Testis (tissue), 3 donors: ENCODE results near the gene ANKRD13D. TPM values are rescaled to one million over a fixed set of nuclear protein-coding genes. Genes with fewer than 3 reads are reported as not detected.

Source experiments
- DNase-seq: peaks from one replicate; pipeline ENCODE4 v3.0.0-alpha.2; 2019
- H3K27ac ChIP-seq, 2 donors: fragments of 200-600 bp; sonication (generic); one replicate each; pipeline ENCODE4 v1.5.1; 2019
- H3K27me3 ChIP-seq: fragments of 200-600 bp; sonication (generic); one replicate; pipeline ENCODE4 v1.5.1; 2019
- H3K36me3 ChIP-seq: fragments of 200-600 bp; sonication (generic); one replicate; pipeline ENCODE4 v1.5.1; 2017; ENCODE audit warnings: low read depth; ENCODE audit errors: missing control alignments
- H3K4me1 ChIP-seq: fragments of 200-600 bp; sonication (generic); one replicate; pipeline ENCODE4 v1.5.1; 2019
- H3K4me3 ChIP-seq, 2 donors: fragments of 200-600 bp; sonication (generic); one replicate each; pipeline ENCODE4 v1.5.1; 2017 to 2019
- H3K9me3 ChIP-seq: fragments of 200-600 bp; sonication (generic); one replicate; pipeline ENCODE4 v1.5.1; 2017
- POLR2A ChIP-seq: fragments of 450-650 bp; IDR thresholded peaks from one replicate; pipeline ENCODE4 v1.6.1; 2017; ENCODE audit warnings: antibody characterized with exemption, mild to moderate bottlenecking, moderate library complexity
- WGBS, 2 donors: methylation state at CpG; one replicate each; pipeline ENCODE4 v1.1.5; 2018; 5-methylcytosine and 5-hydroxymethylcytosine counted together
- intact Hi-C: fragments of 100-400 bp; cut with DNase I; formaldehyde crosslinking; loops from one replicate; pipeline ENCODE4 v1.15.1; 2023; ENCODE audit warnings: low total_unique reads
- polyA plus RNA-seq: library from polyadenylated mRNA; stranded (reverse); fragments of 350-450 nt; fragmentation: Illumina TruSeq; extraction: RNeasy Lipid Tissue Mini Kit (QIAGEN cat#74804); gene quantifications from one replicate; pipeline ENCODE4 v1.2.3, GENCODE V29; 2014; ENCODE audit warnings: low read depth, low replicate concordance; ENCODE audit not compliant: insufficient read depth
- total RNA-seq, 2 donors: library from RNA; depleted of rRNA; stranded (reverse); fragments of >200 nt; gene quantifications; one replicate each; pipeline ENCODE4 v1.2.3, GENCODE V29; 2016
- TF ChIP-seq, protein P1 (sequence below), 3 experiments: fragments of 450-650 bp in 2 of 3; fragments of 200-600 bp in 1 of 3; sonication (generic) in 1 of 3; IDR thresholded peaks; one replicate each; pipeline ENCODE4 v1.5.1; 2016 to 2019; ENCODE audit warnings: antibody characterized with exemption in 3 of 3, mild to moderate bottlenecking in 2 of 3, moderate library complexity in 1 of 3

ANKRD13D gene
- total and polyA plus RNA-seq, 3 donors from 2014 or later: 32.8 to 73.3 (median 66.2) TPM

DNA sequence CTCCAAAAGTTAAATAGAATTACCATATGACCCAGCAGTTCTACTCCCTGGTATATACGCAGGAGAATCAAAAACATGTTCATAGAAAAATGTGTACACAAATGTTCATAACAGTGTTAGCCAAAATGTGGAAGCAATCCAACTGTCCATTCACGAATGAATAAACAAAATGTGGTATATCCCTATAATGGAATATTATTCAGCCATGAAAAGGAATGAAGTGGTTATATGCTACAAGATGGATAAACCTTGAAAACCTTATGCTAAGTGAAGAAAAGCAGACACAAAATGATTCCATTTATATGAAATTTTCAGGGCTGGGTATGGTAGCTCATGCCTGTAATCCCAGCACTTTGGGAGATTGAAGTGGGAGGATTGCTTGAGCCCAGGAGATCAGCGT lies 48.2 kb downstream of the ANKRD13D start:
- no peak for TF ChIP-seq POLR2A
- TF ChIP-seq, protein P1, sequence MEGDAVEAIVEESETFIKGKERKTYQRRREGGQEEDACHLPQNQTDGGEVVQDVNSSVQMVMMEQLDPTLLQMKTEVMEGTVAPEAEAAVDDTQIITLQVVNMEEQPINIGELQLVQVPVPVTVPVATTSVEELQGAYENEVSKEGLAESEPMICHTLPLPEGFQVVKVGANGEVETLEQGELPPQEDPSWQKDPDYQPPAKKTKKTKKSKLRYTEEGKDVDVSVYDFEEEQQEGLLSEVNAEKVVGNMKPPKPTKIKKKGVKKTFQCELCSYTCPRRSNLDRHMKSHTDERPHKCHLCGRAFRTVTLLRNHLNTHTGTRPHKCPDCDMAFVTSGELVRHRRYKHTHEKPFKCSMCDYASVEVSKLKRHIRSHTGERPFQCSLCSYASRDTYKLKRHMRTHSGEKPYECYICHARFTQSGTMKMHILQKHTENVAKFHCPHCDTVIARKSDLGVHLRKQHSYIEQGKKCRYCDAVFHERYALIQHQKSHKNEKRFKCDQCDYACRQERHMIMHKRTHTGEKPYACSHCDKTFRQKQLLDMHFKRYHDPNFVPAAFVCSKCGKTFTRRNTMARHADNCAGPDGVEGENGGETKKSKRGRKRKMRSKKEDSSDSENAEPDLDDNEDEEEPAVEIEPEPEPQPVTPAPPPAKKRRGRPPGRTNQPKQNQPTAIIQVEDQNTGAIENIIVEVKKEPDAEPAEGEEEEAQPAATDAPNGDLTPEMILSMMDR (IDR thresholded peaks at IDR 0.05): no peak
- Histone ChIP-seq H3K27me3 (no peaks in the 10 kb centered on the region), H3K4me3 (no peak overlapping the region), H3K9me3 (no peaks in the 10 kb centered on the region), H3K4me1 (no peaks in the 10 kb centered on the region), H3K27ac (no peak overlapping the region), H3K36me3 (no peaks in the 10 kb centered on the region)
- intact Hi-C loops: no loop called here
- DNase-seq: no peak
- 89 to 96% methylated on average over 3 of the region's 3 CpGs for WGBS, 2 donors

DNA sequence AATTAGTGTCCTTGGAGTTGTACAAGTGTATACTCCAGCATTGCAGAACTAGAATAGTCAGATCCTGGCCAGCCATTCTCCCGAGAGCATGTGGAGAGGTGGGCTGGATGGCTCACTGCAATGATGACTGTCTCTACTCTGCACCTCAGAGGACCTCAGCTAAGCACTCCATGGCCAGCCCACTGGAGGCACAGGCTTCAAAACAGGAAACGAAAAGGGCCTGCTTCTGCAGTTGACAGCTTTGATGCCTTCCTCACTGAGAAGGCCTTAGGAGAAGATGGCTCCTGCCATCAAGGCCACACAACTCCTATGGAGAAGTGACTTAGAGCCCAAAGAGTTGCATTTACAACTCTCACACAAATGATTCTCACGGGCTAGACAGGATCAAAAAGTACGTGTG lies 55.2 kb downstream of the ANKRD13D start:
- H3K27me3 ChIP-seq: no peaks in the 10 kb centered on the region
- H3K27ac ChIP-seq: no peak overlapping the region
- H3K4me1 ChIP-seq: no peaks in the 10 kb centered on the region
- H3K4me3 ChIP-seq: no peak overlapping the region
- 81 to 94% methylated on average over 4 of the region's 4 CpGs for WGBS, 2 donors
- TF ChIP-seq, protein P1 (IDR thresholded peaks at IDR 0.05): no peak
- TF ChIP-seq POLR2A: no peak
- DNase-seq: no peak
- intact Hi-C loops: no loop called here
- H3K36me3 ChIP-seq: no peaks in the 10 kb centered on the region
- no peaks in the 10 kb centered on the region for H3K9me3 ChIP-seq

DNA sequence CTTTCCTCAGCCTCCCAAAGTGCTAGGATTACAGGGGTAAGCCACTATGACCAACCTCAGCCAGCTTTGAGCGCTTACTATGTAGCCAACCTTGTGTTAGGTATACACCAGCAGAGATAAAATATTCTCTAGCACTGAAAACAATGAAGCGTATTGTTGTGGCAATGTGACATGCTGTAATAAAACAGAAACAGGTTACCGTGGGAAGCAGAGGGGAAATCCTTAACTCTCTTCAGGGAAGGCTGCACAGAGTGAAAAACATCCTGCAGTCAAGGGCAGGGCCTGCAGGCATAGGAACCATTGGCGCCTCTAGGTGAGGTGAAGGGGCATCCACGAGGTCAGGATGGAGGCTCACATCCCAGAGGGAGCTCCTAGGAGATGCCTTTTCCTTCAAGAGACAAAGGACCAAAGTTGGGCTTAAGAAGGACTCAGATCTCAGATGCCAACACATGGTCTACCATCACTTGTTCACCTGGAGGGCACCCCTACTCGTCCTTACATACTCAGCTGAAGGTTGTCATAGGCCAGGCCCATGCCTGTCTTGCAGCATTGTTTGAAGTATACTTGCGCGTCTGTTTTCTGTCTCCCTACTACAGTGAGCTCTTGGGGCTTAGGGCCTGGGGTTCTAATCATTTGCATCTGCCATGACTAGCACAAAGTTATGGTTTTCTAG lies 56.3 kb downstream of the ANKRD13D start:
- Histone ChIP-seq H3K9me3 (no peaks in the 10 kb centered on the region), H3K36me3 (no peaks in the 10 kb centered on the region), H3K27me3 (no peaks in the 10 kb centered on the region), H3K4me3 (no peak overlapping the region), H3K4me1 (no peaks in the 10 kb centered on the region), H3K27ac (no peak overlapping the region)
- 67 to 83% methylated on average over 8 of the region's 8 CpGs for WGBS, 2 donors
- intact Hi-C loops: no loop called here
- no peak for DNase-seq
- no peak for TF ChIP-seq POLR2A

DNA sequence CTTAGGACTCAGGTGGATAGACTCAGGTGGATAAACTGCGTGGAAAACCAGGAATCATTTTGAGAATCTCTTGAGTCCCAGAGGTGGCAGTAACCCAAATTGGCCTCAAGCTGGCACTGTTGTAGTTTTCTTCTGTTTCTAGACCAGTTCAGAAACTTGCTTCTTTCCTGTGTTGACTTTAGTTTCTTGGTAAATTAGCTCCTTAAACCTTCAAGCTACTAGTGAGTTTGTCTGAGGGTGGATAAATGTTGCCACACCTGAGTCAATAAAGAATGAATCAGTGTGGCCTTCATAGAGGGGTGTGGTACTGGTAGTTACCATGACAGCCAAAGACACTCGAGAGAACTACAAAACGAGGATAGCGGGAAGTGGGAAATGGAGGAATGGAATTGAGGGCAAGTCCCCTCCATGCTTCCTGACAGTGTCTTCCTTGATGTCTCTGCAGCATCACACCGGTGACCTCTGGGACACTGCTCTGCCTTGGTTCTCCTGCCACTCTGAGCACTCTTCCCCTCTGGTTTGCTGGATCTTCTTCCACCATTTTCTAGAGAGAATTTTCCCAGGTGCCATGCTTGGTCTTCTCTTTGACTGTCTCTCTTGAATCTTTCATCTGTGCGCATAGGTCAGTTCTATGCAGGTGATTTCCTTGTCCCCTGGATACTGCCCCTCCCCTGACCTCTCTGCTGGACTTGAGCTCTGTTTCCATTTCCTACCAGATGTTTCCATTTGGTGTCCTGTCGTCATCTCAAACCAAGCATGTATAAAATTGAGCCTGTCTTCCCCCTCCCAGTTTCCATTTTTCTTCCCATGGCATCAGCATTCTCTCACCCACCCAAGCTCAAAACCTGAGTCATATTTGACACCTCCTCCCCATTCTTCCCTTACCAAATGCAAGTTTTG lies 57.1 kb downstream of the ANKRD13D start:
- no peak overlapping the region for H3K4me3 ChIP-seq
- WGBS, 2 donors: 72 to 73% methylated on average over 7 of the region's 7 CpGs
- H3K9me3 ChIP-seq: no peaks in the 10 kb centered on the region
- H3K27me3 ChIP-seq: no peaks in the 10 kb centered on the region
- no peaks in the 10 kb centered on the region for H3K36me3 ChIP-seq
- DNase-seq: no peak
- intact Hi-C loops: no loop called here
- H3K27ac ChIP-seq: no peak overlapping the region
- H3K4me1 ChIP-seq: no peaks in the 10 kb centered on the region
- TF ChIP-seq POLR2A: no peak
- TF ChIP-seq, protein P1 (IDR thresholded peaks at IDR 0.05): peak; percentile 27 to 45 (median 41)

DNA sequence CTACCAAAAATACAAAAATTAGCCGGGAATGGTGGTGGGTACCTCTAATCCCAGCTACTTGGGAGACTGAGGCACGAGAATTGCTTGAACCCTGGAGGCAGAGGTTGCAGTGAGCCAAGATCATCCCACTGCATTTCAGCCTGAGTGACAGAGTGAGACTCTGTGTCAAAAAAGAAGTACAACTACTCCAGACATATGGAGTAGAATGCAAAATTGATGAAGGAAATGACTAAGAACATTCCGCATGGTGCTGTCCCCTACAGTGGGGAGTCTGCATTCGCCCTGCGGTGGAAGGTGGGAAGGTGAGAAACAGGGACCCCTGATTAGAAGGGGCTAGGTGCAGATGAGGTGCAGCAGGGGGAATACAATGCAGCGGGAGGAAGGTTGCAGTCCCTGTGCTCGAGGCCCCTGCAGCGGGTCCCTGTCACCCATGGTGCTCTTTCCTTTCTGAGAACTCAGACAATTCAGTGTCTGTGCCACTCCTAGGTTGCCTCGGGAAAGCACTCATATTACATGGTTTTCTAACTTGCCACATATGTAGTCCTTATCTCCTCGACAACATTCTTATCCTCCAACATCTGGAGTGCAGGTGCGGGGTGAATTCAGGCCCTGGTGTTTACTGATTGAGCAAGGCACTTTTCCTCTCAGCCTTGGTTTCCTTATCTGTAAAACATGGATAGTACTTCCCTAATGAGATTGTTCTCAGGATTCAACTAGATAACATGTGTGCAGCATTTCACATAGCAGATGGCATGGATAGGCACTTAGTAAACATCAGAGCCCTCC lies 59.1 kb downstream of the ANKRD13D start:
- no peaks in the 10 kb centered on the region for H3K27me3 ChIP-seq
- intact Hi-C loops: no loop called here
- no peak overlapping the region for H3K27ac ChIP-seq
- H3K4me1 ChIP-seq: peaks cover 15% of the 10 kb centered on the region
- no peak for DNase-seq
- no peaks in the 10 kb centered on the region for H3K9me3 ChIP-seq
- H3K4me3 ChIP-seq: no peak overlapping the region
- no peak for TF ChIP-seq POLR2A
- TF ChIP-seq, protein P1 (IDR thresholded peaks at IDR 0.05): no peak
- no peaks in the 10 kb centered on the region for H3K36me3 ChIP-seq
- 85 to 86% methylated on average over 11 of the region's 11 CpGs for WGBS, 2 donors
